HTR-8/SVneo (cell line): ENCODE data around the gene FBXL7.

ENCODE experiments used
- DNase-seq: peaks from one replicate; pipeline ENCODE4 v3.0.0; 2011; ENCODE audit warnings: low spot score, mixed read lengths; ENCODE audit not compliant: insufficient read length
- FAIRE-seq: peaks from 2 replicates; lab custom pipeline; 2011; peaks lifted over from hg19 to GRCh38; lab: Jason Lieb, UNC

FBXL7 gene

DNA sequence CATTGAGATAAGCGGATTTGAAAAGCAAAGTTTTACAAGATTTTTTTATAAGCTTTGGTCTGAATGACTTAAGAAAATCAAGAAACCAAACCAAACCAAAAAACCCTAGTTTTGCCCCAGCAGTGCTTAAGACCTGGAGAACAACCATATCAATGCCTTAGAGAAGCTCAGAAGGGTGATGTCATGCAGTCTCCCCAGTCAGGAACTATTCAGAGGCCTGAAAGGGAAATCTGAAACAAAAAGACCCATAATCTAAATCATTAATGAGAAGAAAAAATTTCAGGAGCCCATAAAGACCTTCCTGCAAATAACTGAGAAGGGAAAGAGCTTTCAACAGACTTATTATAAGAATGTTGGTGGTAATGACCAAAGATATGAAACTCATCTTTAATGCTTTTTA, 399.5 kb downstream of the FBXL7 start:
- FAIRE-seq (no peak), DNase-seq (no peak)

DNA sequence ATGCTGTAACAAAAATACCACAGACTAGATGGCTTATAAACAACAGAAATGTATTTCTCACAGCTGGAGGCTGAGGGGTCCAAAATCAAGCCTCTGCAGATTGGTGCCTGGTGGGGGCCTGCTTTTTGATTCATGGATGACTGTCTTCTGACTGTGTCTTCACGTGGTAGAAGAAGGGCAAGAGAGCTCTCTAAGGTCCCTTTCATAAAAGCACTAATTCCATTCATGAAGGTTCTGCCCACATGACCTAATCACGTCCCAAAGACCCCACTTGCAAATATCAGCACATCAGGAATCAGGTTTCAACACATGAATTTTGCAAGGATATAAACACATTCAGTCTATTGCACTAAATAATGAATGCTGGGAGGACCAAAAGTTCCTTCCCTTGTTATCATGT, 401.2 kb downstream of the FBXL7 start:
- DNase-seq = no peak
- no peak for FAIRE-seq

DNA sequence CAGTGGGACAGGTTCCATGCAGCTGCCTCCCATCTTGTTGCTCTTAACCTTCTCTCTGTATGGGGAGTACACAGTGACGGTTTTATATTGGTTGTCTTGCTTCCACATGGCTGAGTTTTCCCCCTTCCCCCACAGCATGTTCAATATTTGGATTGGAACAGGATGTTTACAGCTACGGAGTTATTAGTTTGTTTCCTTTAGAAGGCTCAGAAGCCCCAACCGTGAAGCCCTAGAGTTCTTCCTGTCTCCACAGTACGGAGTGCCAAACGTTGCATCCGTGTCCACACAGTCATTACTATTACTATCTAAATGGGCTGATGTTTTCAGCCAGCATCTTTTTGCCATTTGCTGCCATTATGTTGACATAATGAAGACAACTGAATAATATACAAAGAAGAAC, 402.1 kb downstream of the FBXL7 start:
- FAIRE-seq (no peak), DNase-seq (no peak)

DNA sequence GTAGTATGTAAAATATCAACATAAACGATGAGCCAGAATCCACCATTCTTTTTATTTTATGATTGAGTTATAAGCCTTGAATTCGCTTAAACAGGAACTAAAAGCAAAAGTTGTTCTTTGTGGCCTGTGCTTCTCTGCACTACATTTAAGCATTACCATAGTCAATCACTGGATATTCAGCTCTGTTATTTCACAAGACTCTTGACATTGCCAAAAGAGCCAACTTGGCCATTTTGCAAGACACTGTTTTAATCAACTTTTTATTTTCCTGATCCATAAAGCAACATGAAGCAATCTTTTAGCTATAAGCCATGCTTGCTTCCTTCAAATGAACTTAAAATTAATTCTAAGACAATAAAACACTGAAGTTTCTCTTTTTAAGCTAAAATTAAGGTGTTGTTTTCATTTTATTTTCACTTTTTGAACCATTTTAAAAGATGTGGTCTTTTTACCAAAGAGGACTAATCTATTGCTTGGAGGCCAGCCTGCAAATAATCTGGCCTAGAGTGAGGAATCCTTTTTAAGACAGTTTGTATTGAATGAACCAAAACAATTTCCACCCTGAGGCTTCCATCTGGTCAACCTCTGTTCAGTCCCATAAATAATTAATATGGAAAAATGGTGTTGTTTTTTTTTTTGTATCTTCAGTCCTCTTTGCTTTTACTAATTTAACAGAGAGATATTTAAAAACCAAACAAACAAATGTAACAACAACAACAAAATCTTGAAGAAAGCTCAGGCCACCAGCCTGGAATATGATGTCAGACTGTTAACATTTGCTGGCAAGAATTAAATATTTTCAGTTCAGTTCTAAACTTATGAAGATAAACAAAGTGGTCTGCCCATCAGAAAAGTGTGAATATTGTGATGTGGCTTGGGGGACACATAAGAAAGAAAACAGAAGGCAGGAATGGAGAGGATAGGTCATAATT, 405.2 kb downstream of the FBXL7 start:
- FAIRE-seq = peak; percentile 57
- DNase-seq = no peak

DNA sequence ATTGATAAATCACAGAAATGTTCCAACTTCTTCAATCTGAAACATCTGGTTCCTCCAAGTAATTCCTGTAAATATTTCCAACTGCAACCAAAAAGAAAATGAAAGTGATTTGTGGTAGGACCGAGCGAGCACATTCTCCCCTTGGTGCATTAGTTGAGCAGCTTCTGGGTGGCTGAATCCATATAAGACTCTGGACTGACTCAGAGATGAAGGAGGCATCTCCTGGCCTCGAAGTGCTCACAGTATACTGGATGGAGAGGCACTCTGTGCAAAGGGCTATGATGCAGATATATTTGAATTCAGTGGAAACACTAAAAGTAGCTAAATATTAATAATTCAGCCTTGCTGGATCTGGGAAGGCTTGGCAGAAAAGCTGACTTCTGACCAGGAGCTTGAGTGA, 414.7 kb downstream of the FBXL7 start:
- no peak for DNase-seq
- no peak for FAIRE-seq

DNA sequence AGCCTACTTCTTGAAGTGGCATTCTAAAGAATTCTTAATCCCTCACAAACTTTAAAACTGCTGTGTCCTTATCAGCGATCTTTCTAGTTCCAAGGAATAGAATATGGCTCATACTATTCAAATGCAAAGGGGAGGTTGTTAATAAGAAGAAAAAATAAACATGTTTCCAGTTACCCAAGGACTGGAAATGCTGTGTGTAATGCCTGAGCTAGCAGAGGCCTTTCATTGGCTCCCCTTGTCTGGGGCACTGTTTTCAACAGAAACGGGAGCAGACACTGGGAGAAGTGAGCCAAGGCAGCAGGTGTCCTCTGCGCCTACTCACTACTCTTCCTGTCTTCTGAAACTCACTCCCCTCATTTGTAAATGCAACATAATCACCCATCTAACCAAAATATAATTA, 426.6 kb downstream of the FBXL7 start:
- FAIRE-seq (no peak), DNase-seq (no peak)

DNA sequence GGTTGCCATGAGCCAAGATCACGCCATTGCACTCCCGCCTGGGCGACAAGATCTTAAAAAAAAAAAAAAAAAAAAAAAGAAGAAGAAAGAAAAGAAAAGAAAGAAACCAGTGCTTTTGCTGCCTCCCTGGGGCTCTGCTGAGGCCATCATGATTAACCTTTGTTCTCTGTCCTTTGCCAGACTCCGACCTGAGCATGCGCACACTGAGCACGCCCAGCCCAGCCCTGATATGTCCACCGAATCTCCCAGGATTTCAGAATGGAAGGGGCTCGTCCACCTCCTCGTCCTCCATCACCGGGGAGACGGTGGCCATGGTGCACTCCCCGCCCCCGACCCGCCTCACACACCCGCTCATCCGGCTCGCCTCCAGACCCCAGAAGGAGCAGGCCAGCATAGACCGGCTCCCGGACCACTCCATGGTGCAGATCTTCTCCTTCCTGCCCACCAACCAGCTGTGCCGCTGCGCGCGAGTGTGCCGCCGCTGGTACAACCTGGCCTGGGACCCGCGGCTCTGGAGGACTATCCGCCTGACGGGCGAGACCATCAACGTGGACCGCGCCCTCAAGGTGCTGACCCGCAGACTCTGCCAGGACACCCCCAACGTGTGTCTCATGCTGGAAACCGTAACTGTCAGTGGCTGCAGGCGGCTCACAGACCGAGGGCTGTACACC, 427.9 kb downstream of the FBXL7 start:
- DNase-seq (no peak), FAIRE-seq (no peak)

DNA sequence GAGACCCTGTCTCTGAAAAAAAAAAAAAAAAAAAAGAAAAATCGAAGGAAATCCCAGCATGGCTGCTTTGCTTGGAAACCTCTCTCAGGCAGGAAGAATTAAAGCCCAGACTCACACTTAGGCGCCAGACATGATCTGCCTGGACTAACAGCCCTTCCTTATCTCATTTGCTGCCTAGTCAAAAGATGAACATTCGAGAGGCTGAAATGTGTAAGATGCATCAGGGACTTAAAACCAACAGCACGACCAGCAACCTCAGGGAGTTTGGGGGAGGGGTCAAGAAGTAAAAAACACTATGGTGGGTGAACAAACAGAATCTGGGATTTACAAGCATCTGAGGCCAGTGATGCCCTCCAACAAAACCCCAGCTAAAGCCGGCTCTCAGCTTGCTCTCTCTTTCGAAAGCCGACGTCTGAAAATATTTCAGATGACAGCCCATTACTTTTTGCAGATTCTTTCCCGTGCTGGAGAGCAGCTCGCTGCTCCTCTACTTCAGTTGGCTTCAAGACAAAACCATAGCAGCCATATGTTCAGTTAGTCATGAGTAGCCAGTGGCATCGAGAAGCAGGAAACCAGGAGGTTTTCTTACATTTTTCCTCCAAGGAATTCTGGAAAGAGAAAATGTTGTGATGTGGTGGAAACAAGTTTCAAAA, 429.8 kb downstream of the FBXL7 start:
- FAIRE-seq (no peak), DNase-seq (no peak)

DNA sequence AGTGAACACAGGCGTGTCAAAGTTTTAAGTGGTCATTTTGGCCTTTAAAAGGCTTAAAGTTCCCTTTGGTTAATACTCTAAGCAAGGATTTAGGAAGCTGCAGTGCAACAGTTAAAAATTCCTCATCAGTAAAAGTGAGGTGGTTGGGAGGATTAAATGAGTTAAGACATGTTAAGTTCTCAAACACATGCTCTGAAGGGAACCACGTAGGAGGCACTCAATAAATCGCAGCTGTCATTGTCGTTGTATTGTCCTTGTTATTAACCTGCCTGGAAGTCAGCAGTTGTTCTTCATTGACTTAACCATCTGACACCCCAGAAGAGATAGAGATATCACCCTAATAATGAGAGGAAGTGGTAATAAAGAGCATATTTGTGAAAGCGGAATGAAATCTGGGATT, 432.1 kb downstream of the FBXL7 start:
- no peak for FAIRE-seq
- DNase-seq = no peak

DNA sequence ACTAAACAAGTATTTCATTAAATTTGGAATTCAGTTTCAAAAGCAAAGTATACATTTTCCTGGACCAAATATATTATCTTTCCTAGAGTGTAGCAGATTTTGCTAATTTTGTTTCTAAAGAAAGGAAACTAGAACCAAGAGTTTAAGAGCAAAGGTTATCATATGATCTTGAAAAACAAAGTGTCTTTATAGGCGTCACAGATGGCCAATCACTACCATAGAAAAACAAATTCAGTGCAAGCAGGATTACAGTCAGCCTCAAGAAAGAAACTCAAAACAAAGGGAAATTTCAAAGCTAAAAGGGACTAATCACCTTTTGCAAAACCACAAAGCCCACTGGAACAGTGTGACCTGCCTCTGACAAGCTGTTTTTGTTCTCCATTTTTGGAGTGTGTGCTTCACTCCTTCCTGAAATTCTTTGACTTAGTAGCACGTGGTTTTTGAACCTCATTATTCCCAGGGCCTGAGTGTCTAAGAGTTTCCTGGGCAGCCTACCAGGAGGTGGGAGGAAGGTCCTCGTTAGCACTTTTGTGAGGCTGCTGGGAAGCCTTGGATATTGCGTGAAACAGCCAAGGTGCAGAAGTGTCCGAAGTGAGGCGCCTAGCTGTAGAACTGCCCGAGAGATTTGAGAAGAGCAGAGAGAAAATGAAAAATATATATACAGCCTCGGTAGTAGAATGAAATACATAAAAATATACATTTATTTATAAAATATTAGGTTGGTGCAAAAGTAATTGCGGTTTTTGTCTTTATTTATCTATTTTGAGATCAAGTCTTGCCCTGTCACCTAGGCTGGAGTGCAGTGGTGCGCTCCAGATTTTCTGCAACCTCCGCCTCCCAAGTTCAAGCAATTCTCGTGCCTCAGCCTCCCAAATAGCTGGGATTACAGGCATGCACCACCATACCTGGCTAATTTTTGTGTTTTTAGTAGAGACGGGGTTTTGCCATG, 433.6 kb downstream of the FBXL7 start:
- no peak for DNase-seq
- FAIRE-seq = no peak

DNA sequence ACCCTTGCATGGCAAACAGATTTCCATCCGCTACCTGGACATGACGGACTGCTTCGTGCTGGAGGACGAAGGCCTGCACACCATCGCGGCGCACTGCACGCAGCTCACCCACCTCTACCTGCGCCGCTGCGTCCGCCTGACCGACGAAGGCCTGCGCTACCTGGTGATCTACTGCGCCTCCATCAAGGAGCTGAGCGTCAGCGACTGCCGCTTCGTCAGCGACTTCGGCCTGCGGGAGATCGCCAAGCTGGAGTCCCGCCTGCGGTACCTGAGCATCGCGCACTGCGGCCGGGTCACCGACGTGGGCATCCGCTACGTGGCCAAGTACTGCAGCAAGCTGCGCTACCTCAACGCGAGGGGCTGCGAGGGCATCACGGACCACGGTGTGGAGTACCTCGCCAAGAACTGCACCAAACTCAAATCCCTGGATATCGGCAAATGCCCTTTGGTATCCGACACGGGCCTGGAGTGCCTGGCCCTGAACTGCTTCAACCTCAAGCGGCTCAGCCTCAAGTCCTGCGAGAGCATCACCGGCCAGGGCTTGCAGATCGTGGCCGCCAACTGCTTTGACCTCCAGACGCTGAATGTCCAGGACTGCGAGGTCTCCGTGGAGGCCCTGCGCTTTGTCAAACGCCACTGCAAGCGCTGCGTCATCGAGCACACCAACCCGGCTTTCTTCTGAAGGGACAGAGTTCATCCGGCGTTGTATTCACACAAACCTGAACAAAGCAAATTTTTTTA, 436.7 kb downstream of the FBXL7 start:
- DNase-seq = no peak
- peak; percentile 9 for FAIRE-seq

DNA sequence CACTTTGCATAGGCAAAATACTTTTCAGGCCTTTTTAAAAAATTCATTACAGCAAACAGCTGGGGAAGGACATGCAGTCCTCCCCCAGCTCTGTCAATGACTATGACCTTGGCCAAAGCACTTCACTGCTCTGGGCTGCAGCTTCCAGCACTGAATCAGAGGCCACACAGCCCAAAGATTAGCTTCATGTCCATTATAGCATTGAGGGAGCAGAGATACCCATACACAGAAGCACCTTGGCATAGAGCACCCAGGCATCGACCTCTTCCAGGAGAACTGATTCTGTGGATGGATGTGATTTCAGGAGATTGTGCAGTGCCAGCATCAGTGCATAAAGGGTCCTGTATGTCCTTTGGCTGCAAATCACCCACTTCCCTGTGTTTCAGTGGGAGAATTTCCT, 437.7 kb downstream of the FBXL7 start:
- no peak for FAIRE-seq
- no peak for DNase-seq

DNA sequence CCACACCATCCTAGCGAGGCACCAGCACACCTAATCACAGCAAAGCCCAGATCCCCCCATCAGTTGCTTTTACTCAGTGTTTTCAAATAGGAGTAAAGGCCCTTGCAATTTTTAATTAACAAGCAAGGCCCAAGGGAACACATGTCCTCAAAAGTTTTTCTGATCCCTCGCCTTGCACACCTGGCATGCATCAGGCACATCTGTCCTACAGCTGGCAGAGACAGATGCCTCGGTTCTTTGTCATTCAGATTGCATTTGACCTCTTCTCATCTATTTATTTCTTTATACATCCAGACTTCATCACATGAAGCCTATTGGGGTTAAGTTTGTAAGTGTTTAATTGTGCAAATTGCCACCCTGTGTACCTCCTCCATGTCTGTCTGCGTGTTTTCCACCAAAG, 438.2 kb downstream of the FBXL7 start:
- DNase-seq (no peak), FAIRE-seq (no peak)

DNA sequence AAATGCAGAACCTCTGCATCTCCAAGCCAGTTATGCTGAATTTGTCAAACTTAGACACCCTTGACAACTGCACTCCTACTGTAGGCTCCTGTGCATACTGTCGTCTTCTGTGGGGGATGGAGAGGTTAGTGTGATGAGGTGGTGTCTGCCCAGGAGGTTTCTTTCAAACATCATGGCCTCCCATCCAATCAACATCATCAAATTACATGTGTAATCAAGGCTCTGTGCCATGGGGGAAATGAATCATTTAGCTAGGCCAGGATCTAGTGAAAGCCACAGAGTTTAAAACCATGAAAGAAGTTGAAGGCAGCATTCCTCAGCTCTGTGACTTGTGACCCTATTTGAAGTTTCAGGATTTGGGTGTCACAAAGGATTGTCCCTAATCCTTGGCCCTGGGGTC, 439.0 kb downstream of the FBXL7 start:
- FAIRE-seq (peak; percentile 84), DNase-seq (peak; percentile 26)

DNA sequence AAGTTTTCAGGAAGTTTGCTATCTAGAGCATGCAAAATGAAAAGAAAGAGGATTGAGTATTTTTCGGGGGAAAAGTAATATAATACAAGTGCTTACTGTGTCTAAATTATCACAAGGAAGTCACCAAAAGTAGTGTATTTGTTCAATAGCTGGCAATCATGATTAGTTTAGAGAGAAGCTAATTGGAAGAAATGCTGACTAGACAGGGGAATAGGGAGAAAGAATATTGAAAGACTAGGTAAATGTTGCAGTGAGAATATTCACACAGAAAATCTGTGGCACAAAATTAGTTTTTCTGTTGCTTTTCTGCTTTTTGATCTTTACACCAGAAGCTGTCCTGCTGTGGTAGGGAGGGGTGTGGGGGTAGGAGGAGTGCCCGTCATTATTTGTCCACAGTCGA, 440.9 kb downstream of the FBXL7 start:
- FAIRE-seq (no peak), DNase-seq (no peak)

DNA sequence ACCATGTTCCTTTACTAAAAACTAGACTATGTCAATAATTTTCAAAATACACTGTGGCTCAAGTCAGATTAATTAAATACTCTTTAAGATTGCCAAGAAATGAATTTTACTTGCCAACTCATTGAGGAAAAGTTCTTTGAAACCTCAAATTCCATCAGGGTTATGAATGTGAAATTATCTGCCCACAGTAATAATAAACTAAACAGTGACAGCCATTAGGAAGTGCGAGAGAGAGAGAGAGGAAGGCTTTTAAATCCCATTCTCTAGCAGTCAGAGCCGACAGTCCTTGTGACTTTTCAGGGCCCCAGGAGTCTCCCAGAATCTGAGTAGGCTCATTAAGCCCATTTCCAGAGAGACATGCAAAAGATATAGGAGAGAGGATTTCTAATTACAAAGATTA, 443.5 kb downstream of the FBXL7 start:
- DNase-seq (no peak), FAIRE-seq (no peak)

DNA sequence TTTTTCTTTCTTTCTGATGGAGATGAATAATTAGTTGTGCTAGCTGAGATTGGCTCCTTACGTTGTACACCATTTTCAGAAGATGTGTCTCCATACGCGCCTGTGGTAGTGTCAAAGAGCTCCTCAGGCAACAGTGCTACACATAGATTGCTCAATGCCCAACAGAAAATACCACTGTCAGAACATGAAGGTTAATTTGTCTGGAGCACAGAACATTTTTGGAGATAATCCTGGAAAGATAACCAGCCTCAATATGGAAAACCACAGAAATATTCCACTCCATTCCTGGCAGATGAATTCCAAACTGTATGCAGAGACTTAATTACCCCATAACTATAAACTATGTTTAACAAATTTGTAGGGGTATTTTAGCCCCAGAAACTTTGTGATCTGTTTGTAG, 446.0 kb downstream of the FBXL7 start:
- FAIRE-seq (no peak), DNase-seq (no peak)

DNA sequence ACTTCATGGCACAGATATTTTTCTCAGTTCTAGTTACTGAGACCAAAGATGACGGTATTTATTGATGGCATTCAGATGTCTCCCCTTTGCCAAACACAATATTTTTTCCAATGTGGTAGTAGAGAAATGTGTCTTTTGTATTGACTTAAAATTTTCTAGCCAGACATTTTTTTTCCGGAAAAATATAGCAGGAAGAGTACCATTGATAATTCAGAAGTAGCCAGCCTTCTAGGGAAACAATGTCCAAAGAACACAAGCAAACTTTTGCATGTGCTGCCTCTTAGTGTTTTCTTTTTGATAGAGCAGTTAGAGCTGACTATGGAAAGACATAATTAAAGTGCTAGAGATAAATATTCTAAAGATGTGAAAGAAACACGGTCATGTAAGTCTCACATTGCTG, 448.2 kb downstream of the FBXL7 start:
- DNase-seq = no peak
- no peak for FAIRE-seq

DNA sequence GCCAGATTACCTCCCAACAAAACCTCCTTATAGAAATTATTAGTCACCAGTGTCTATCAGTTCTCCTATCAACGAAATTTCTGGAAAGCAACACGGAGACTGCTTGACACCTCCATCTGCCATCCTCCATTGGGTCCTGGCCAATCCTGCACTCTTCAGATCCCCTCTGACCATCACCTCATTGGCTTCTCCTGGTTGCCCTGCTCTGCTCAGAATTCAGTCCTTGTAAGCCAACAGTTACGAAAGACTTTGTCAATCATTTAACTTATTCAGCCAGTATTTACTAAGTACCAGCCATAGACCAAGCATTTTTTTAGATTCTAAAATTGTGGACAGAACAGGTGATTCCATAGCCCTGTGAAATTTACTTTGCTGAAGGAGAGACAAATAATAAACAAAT, 451.1 kb downstream of the FBXL7 start:
- DNase-seq (no peak), FAIRE-seq (no peak)
